GM12801 (cell line): ENCODE measurements around the gene LRRC15.

Experiments
- TF ChIP-seq, protein P1 (sequence below): IDR thresholded peaks from one replicate; pipeline ENCODE4 v1.5.1; 2011; ENCODE audit warnings: control low read depth; ENCODE audit not compliant: insufficient read length; ENCODE audit errors: extremely low read depth

LRRC15 gene

DNA sequence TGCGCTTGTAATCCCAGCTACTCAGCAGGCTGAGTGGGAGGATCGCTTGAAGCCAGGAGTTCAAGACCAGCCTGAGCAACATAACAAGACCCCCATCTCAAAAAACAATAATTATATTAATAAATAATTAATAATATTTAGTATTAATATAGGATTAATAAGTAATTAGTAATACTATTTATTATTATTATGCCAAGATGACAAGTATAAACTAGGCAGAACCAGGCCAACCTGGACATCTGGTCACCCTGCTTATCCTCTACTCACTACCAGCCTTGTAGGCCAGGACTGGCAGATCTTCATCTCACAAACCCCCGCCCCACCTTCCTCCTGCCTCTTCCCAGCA is 18.8 kb downstream of the LRRC15 start:
- TF ChIP-seq, protein P1, sequence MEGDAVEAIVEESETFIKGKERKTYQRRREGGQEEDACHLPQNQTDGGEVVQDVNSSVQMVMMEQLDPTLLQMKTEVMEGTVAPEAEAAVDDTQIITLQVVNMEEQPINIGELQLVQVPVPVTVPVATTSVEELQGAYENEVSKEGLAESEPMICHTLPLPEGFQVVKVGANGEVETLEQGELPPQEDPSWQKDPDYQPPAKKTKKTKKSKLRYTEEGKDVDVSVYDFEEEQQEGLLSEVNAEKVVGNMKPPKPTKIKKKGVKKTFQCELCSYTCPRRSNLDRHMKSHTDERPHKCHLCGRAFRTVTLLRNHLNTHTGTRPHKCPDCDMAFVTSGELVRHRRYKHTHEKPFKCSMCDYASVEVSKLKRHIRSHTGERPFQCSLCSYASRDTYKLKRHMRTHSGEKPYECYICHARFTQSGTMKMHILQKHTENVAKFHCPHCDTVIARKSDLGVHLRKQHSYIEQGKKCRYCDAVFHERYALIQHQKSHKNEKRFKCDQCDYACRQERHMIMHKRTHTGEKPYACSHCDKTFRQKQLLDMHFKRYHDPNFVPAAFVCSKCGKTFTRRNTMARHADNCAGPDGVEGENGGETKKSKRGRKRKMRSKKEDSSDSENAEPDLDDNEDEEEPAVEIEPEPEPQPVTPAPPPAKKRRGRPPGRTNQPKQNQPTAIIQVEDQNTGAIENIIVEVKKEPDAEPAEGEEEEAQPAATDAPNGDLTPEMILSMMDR, result no peak

DNA sequence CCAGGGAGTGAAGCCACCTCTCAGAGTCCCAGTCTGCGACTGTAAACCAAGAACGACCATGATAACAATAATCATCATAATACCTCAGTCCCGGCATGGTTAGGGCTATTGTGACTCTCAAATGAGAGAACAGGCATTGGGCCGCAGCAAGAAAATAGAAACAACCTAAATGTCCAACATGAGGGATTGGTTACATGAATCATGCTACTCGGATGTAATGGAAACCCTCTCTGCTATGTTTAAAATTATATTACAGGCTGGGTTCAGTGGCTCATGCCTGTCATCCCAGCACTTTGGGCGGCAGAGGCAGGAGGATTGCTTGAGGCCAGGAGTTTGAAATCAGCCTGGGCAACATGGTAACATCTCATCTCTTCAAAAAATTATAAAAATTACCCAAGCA is 21.2 kb downstream of the LRRC15 start:
- TF ChIP-seq, protein P1, result no peak

DNA sequence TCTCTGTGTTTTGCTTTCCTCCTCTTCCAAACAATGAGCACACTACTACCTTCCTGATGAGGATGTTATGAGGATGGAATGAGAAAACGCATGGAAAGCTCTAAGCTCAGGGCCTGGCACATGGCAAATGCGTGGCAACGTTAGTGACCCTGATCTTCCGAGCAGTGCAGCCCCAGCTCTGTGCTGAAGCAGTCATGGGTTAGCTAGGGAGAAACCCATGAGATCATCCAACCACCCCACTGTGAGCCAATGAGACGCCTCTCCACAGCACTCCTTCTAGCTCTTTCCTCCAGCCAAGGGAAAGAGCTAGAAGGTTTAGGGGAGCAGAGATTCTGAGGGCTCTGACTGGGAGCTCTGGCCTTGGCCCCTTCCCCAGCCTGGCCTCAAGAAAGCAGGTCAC is 22.9 kb downstream of the LRRC15 start:
- TF ChIP-seq, protein P1, result no peak

DNA sequence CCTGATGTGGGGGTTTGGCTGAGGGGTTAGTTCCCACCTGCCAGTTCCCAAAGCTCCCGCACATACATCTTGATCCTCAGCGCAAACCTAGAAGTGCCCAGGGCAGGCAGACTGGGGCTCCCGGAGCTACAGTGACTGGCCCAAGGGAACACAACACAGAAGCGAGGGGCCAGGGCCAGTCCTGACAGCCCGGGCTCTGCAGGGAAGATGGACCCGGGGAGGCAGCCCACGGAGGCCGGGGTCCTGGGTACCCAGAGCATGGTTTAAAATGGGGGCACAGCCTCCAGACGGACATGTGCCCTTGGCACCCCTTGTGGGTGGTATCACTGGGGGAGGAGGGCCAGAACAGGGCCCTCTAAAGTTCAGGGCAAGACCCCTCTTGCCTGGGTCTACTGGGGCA is 23.5 kb downstream of the LRRC15 start:
- TF ChIP-seq, protein P1, result no peak

DNA sequence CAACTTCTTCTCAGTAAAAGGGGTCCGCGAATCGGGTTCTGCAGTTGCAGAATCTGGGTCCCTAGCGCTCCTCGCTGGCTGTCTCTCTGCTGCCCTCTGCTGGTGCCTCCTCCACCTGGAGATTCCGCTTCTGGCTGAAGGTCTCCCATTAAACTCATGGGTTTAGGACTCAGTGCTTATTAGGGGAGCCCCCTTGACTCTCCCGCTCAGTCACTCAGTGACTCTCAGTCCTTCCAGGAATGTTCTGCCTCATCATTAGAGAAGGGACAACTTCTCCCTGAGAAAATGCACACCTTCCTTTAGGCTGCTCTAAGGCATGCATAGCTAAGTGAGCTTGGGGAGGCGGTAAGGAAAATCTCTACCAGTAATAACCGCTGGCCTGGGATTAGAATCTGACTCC is 25.5 kb downstream of the LRRC15 start:
- TF ChIP-seq, protein P1, result no peak

DNA sequence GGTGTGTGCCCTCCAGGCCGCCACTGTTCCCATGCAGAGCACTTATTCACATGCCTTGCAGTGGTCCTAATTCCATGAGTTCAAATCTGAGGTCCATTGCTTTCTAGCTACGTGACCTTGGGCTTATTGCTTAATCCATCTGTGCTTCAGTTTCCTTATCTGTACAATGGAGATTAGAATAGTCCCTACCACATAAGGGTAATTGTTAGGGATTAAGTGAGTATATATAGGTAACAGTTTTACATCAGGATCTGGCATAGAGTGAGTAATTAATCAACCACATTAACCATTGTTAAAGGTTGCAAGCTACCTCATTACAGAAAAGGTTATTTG is 26.0 kb downstream of the LRRC15 start:
- TF ChIP-seq, protein P1, result no peak

DNA sequence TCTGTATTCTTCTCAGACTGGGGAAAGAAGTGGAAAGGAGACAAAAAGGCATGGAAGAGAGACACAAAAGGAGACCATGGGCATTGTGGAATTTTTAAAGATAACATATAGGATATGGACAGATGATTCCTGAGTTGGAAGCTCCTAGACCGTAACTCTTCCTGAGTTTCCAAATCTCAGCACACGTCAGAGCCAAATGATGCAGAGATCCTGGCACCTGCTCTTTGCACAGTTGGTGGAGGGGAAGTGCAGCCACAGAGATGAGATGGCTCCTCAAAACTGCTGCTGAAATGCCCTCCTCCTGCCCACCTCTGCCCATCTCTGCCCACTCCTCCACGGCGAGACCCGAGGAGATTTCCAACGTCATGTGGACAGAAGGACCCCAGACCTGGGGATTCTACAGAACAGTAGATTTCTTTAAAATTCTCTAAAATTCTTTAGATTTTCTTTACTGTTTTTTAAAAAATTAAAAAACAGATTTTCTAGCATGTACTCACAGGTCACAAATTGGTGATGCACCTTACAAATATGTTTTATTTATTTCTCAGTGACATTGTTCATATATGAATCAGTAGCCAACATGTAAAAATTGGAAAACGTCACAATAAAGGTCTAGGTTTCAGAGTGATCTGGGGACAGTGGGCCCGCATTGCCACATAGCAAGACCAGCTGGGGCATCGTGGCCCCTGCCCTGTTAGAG is 26.5 kb downstream of the LRRC15 start:
- TF ChIP-seq, protein P1, result no peak
